Effector memory CD8-positive, alpha-beta T cell (primary cell): ENCODE results near the gene MYO1B.

Source experiments
- ATAC-seq: fragments of 150-1000 bp; cut with Tn5 transposase; replicated peaks from 2 replicates; pipeline ENCODE4 v1.10.0; 2021; ENCODE audit warnings: mild to moderate bottlenecking, moderate library complexity
- DNase-seq, 3 experiments: peaks; one replicate each; pipeline ENCODE4 v3.0.0; 2021
- H3K27ac Mint-ChIP-seq, 2 donors: one replicate each; pipeline ENCODE4 v1.8.0; 2022; ENCODE audit warnings: mild to moderate bottlenecking in 2 of 2, mixed read lengths in 2 of 2, moderate library complexity in 2 of 2
- H3K27me3 Mint-ChIP-seq, 2 donors: one replicate each; pipeline ENCODE4 v1.8.0; 2022; ENCODE audit warnings: mixed read lengths in 2 of 2
- H3K36me3 Mint-ChIP-seq: one replicate; pipeline ENCODE4 v1.8.0; 2022; ENCODE audit warnings: mild to moderate bottlenecking, moderate library complexity, mixed read lengths; ENCODE audit not compliant: insufficient read depth
- H3K4me1 Mint-ChIP-seq, 2 donors: one replicate each; pipeline ENCODE4 v1.8.0; 2022; ENCODE audit warnings: low read depth in 2 of 2, mixed read lengths in 2 of 2
- H3K4me3 Mint-ChIP-seq, 2 donors: one replicate each; pipeline ENCODE4 v1.8.0; 2022; ENCODE audit warnings: mild to moderate bottlenecking in 2 of 2, mixed read lengths in 2 of 2, moderate library complexity in 2 of 2
- H3K9me3 Mint-ChIP-seq, 2 donors: one replicate each; pipeline ENCODE4 v1.8.0; 2022; ENCODE audit warnings: mixed read lengths in 2 of 2

The MYO1B gene

DNA sequence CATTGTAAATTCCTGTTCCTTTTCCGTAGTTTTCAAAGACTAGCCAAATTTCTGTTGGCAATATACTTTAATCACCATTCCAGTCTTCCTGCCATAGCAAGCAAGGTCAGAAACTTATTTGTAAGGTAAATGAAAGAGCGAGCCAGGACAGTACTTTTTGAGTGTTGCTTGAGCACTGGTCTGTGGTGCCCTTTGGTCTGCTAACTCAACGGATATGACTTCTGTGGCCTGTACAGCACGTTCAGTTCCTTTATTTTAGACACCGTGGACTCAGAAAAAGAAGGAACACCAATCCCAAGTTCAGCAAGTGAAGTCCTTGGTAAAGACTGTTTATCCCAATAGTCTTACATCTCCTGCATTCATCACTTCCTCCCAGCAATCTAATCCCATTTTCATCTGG lies 166.3 kb downstream of the MYO1B start:
- DNase-seq (no peak), ATAC-seq (no peak)
- Mint-ChIP-seq H3K27me3 (peaks cover 0 to 5% of the 10 kb centered on the region in 2 donors), H3K27ac (no peak overlapping the region), H3K4me1 (no peaks in the 10 kb centered on the region), H3K9me3 (no peaks in the 10 kb centered on the region), H3K36me3 (no peaks in the 10 kb centered on the region), H3K4me3 (no peak overlapping the region)

GRCh38 chr2:191412353-191412752 lies 167.1 kb downstream of the MYO1B start:
- Mint-ChIP-seq H3K27me3 (peaks cover 0 to 5% of the 10 kb centered on the region in 2 donors), H3K36me3 (no peaks in the 10 kb centered on the region), H3K27ac (no peak overlapping the region), H3K4me3 (no peak overlapping the region), H3K9me3 (no peaks in the 10 kb centered on the region), H3K4me1 (no peaks in the 10 kb centered on the region)
- ATAC-seq (no peak), DNase-seq (no peak)

- Mint-ChIP-seq H3K4me3 (no peak overlapping the region), H3K27me3 (no peaks in the 10 kb centered on the region), H3K27ac (no peak overlapping the region), H3K4me1 (no peaks in the 10 kb centered on the region), H3K36me3 (no peaks in the 10 kb centered on the region), H3K9me3 (no peaks in the 10 kb centered on the region)
- ATAC-seq (no peak), DNase-seq (no peak)
Measured at GRCh38 chr2:191415101-191415500, 169.9 kb downstream of the MYO1B start.

DNA sequence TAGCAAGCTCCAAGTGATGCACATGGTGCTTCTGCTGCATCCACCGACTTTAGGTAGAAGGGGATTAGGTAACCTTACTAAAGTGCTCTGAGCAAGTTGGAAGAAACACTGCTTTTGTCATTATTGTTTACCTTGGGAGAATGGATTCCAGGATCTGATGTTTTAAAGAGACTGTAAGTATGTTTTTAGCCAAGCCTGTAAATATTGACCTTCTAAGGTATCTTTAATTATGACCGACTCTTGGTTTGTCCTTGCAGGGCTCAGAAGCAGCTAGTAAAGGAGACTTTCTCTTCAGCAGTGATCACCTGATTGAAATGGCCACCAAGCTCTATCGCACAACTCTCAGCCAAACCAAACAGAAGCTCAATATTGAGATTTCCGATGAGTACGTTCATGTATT lies 170.7 kb downstream of the MYO1B start:
- no peak overlapping the region for H3K4me3 Mint-ChIP-seq
- no peaks in the 10 kb centered on the region for H3K9me3 Mint-ChIP-seq
- no peaks in the 10 kb centered on the region for H3K36me3 Mint-ChIP-seq
- no peak for DNase-seq
- H3K4me1 Mint-ChIP-seq: no peaks in the 10 kb centered on the region
- H3K27ac Mint-ChIP-seq: peak overlapping the region in 1 of 2 donors; percentile 1
- no peak for ATAC-seq
- H3K27me3 Mint-ChIP-seq: no peaks in the 10 kb centered on the region

GRCh38 chr2:191417746-191418145 lies 172.5 kb downstream of the MYO1B start:
- H3K9me3 Mint-ChIP-seq: no peaks in the 10 kb centered on the region
- H3K4me3 Mint-ChIP-seq: no peak overlapping the region
- ATAC-seq (no peak), DNase-seq (no peak)
- H3K27me3 Mint-ChIP-seq: no peaks in the 10 kb centered on the region
- H3K27ac Mint-ChIP-seq: no peak overlapping the region
- no peaks in the 10 kb centered on the region for H3K36me3 Mint-ChIP-seq
- peaks cover 0 to 3% of the 10 kb centered on the region in 2 donors for H3K4me1 Mint-ChIP-seq

- no peak overlapping the region for H3K27ac Mint-ChIP-seq
- ATAC-seq (no peak), DNase-seq (no peak)
- no peak overlapping the region for H3K4me3 Mint-ChIP-seq
- no peaks in the 10 kb centered on the region for H3K36me3 Mint-ChIP-seq
- no peaks in the 10 kb centered on the region for H3K27me3 Mint-ChIP-seq
- no peaks in the 10 kb centered on the region for H3K9me3 Mint-ChIP-seq
- peaks cover 0 to 3% of the 10 kb centered on the region in 2 donors for H3K4me1 Mint-ChIP-seq
Measured at GRCh38 chr2:191421950-191422349, 176.7 kb downstream of the MYO1B start.

DNA sequence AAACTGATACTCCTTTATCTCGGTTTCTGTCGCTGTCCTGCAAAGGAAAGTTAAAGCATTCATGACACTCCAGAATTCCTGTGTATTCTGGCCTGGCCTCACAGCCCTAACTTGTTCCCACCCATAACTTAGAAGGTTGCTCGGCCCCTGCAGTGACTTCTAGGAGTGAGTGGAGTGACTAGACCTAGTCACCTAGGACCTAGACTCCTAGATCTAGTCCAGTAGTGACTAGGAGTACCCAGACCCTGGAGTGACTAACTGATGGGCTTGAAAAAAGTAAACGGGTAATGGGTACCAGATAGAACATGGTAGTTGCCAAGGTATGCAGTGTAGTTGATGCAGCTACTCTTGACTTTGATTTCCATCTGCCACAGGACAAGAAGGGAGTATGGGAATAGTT lies 181.8 kb downstream of the MYO1B start:
- DNase-seq: no peak
- no peaks in the 10 kb centered on the region for H3K9me3 Mint-ChIP-seq
- no peak overlapping the region for H3K27ac Mint-ChIP-seq
- no peak overlapping the region for H3K4me3 Mint-ChIP-seq
- H3K36me3 Mint-ChIP-seq: no peaks in the 10 kb centered on the region
- H3K4me1 Mint-ChIP-seq: peaks cover 0 to under 1% of the 10 kb centered on the region in 2 donors
- peaks cover 9 to 11% of the 10 kb centered on the region in 2 donors for H3K27me3 Mint-ChIP-seq
- ATAC-seq: no peak

DNA sequence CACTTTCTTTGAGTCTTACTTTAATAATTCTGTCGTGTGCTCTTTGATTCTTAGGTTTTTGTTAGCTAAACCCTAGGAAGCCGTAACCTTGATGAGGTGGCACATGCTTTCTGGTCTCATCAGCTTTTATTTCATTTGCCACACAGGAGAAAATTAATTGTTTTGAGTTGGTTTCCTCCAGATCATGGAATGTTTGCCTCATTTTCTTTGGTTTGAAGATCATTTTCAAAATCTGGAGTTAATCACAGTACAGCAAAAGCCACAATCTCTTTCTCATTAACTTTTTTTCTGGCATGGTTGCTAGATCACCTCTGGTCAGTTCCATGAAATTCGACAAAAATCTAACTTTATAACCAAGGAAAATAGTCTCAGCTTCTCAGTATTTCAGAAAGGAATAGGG lies 182.9 kb downstream of the MYO1B start:
- peaks cover 12 to 13% of the 10 kb centered on the region in 2 donors for H3K27me3 Mint-ChIP-seq
- ATAC-seq: no peak
- no peak overlapping the region for H3K27ac Mint-ChIP-seq
- no peak for DNase-seq
- no peaks in the 10 kb centered on the region for H3K9me3 Mint-ChIP-seq
- H3K4me1 Mint-ChIP-seq: no peaks in the 10 kb centered on the region
- H3K4me3 Mint-ChIP-seq: no peak overlapping the region
- no peaks in the 10 kb centered on the region for H3K36me3 Mint-ChIP-seq

- no peak for ATAC-seq
- no peaks in the 10 kb centered on the region for H3K9me3 Mint-ChIP-seq
- H3K4me1 Mint-ChIP-seq: no peaks in the 10 kb centered on the region
- no peak overlapping the region for H3K27ac Mint-ChIP-seq
- no peaks in the 10 kb centered on the region for H3K36me3 Mint-ChIP-seq
- peaks cover 13 to 19% of the 10 kb centered on the region in 2 donors for H3K27me3 Mint-ChIP-seq
- no peak overlapping the region for H3K4me3 Mint-ChIP-seq
- no peak for DNase-seq
Measured at GRCh38 chr2:191430476-191430875, 185.3 kb downstream of the MYO1B start.

- Mint-ChIP-seq H3K27me3 (peaks cover 13 to 21% of the 10 kb centered on the region in 2 donors), H3K9me3 (no peaks in the 10 kb centered on the region), H3K4me3 (no peak overlapping the region), H3K36me3 (no peaks in the 10 kb centered on the region), H3K27ac (no peak overlapping the region), H3K4me1 (no peaks in the 10 kb centered on the region)
- ATAC-seq (no peak), DNase-seq (no peak)
Measured at GRCh38 chr2:191432121-191432520, 186.9 kb downstream of the MYO1B start.

GRCh38 chr2:191434072-191434471 lies 188.9 kb downstream of the MYO1B start:
- peaks cover 21 to 30% of the 10 kb centered on the region in 2 donors for H3K27me3 Mint-ChIP-seq
- H3K4me1 Mint-ChIP-seq: no peaks in the 10 kb centered on the region
- H3K27ac Mint-ChIP-seq: no peak overlapping the region
- no peak overlapping the region for H3K4me3 Mint-ChIP-seq
- no peak for DNase-seq
- no peak for ATAC-seq
- no peaks in the 10 kb centered on the region for H3K36me3 Mint-ChIP-seq
- no peaks in the 10 kb centered on the region for H3K9me3 Mint-ChIP-seq

- H3K27ac Mint-ChIP-seq: no peak overlapping the region
- DNase-seq (no peak), ATAC-seq (no peak)
- no peak overlapping the region for H3K4me3 Mint-ChIP-seq
- H3K4me1 Mint-ChIP-seq: no peaks in the 10 kb centered on the region
- no peaks in the 10 kb centered on the region for H3K36me3 Mint-ChIP-seq
- peaks cover 21 to 30% of the 10 kb centered on the region in 2 donors for H3K27me3 Mint-ChIP-seq
- no peaks in the 10 kb centered on the region for H3K9me3 Mint-ChIP-seq
Measured at GRCh38 chr2:191435141-191435540, 189.9 kb downstream of the MYO1B start.

- Mint-ChIP-seq H3K4me3 (no peak overlapping the region), H3K4me1 (no peaks in the 10 kb centered on the region), H3K27ac (no peak overlapping the region), H3K27me3 (peaks cover 16 to 27% of the 10 kb centered on the region in 2 donors), H3K36me3 (no peaks in the 10 kb centered on the region), H3K9me3 (no peaks in the 10 kb centered on the region)
- DNase-seq (no peak), ATAC-seq (no peak)
Measured at GRCh38 chr2:191436368-191437055, 191.3 kb downstream of the MYO1B start.

DNA sequence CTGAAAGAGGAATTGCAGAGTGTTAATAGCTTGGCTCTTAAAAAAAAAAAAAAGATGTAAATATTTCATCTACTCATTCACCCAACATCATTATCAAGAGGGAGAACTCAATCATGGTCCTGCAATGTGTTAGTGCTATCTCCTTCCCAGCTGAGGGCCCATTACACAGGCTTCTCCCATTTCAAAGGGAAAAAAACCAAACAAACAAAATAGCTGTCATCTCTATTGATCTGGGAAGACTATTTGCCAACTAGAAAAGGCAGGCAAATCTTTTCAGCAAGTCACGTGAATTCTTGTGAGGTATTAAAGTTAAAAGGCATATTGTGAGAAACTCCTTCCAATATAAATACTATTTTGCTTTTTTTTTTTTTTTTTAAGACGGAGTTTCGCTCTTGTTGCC lies 194.3 kb downstream of the MYO1B start:
- no peak overlapping the region for H3K27ac Mint-ChIP-seq
- ATAC-seq (no peak), DNase-seq (no peak)
- no peaks in the 10 kb centered on the region for H3K36me3 Mint-ChIP-seq
- no peaks in the 10 kb centered on the region for H3K4me1 Mint-ChIP-seq
- H3K9me3 Mint-ChIP-seq: no peaks in the 10 kb centered on the region
- no peak overlapping the region for H3K4me3 Mint-ChIP-seq
- peaks cover 20 to 37% of the 10 kb centered on the region in 2 donors for H3K27me3 Mint-ChIP-seq
